ENCODE data around the gene EPHB1.
"Not testable (repeated sequence)": the region's sequence is repeated elsewhere in the genome, so short reads cannot be mapped to it uniquely, and the experiment has no call there.

EPHB1 gene

GRCh38 chr3:134959516-134959915 lies 164.5 kb downstream of the EPHB1 start:
- H3K36me3 ChIP-seq (ENCODE audit: insufficient read depth, low read length): no peaks in the 10 kb centered on the region
- H3K27ac ChIP-seq: no peak overlapping the region
- no peak overlapping the region for H3K9ac ChIP-seq (ENCODE audit: insufficient read length)
- no peak for DNase-seq (ENCODE audit: low read depth, low spot score)
- H3K9me3 ChIP-seq (ENCODE audit: low read depth, low read length): no peaks in the 10 kb centered on the region
- no peak overlapping the region for H3K4me3 ChIP-seq
- TF ChIP-seq EZH2 (IDR thresholded peaks at IDR 0.05) (no peak), FOXP2 (optimal IDR thresholded peaks at IDR 0.05; ENCODE audit: control extremely low read depth, extremely low read length, insufficient read depth) (no peak), POLR2AphosphoS5 (IDR thresholded peaks at IDR 0.05; ENCODE audit: borderline replicate concordance, low read depth, low read length) (no peak)

GRCh38 chr3:134964226-134964625 lies 169.2 kb downstream of the EPHB1 start:
- Histone ChIP-seq H3K27ac (no peak overlapping the region), H3K4me3 (no peak overlapping the region), H3K9ac (ENCODE audit: insufficient read length) (no peak overlapping the region), H3K36me3 (ENCODE audit: insufficient read depth, low read length) (no peaks in the 10 kb centered on the region), H3K9me3 (ENCODE audit: low read depth, low read length) (no peaks in the 10 kb centered on the region)
- TF ChIP-seq POLR2AphosphoS5 (IDR thresholded peaks at IDR 0.05; ENCODE audit: borderline replicate concordance, low read depth, low read length) (no peak), EZH2 (IDR thresholded peaks at IDR 0.05) (no peak), FOXP2 (optimal IDR thresholded peaks at IDR 0.05; ENCODE audit: control extremely low read depth, extremely low read length, insufficient read depth) (no peak)
- DNase-seq (ENCODE audit: low read depth, low spot score): no peak

- H3K9me3 ChIP-seq (ENCODE audit: low read depth, low read length): no peaks in the 10 kb centered on the region
- no peak overlapping the region for H3K4me3 ChIP-seq
- no peaks in the 10 kb centered on the region for H3K36me3 ChIP-seq (ENCODE audit: insufficient read depth, low read length)
- TF ChIP-seq EZH2 (IDR thresholded peaks at IDR 0.05): no peak
- no peak for TF ChIP-seq POLR2AphosphoS5 (IDR thresholded peaks at IDR 0.05; ENCODE audit: borderline replicate concordance, low read depth, low read length)
- no peak for TF ChIP-seq FOXP2 (optimal IDR thresholded peaks at IDR 0.05; ENCODE audit: control extremely low read depth, extremely low read length, insufficient read depth)
- no peak overlapping the region for H3K9ac ChIP-seq (ENCODE audit: insufficient read length)
- H3K27ac ChIP-seq: no peak overlapping the region
- no peak for DNase-seq (ENCODE audit: low read depth, low spot score)
Measured at GRCh38 chr3:134965865-134966481, 170.9 kb downstream of the EPHB1 start.

GRCh38 chr3:134970895-134971294 lies 175.8 kb downstream of the EPHB1 start:
- DNase-seq (ENCODE audit: low read depth, low spot score): no peak
- H3K9me3 ChIP-seq (ENCODE audit: low read depth, low read length): no peaks in the 10 kb centered on the region

GRCh38 chr3:134971306-134971705 lies 176.2 kb downstream of the EPHB1 start:
- no peak overlapping the region for H3K9ac ChIP-seq (ENCODE audit: insufficient read length)
- no peak for DNase-seq (ENCODE audit: low read depth, low spot score)
- H3K4me3 ChIP-seq: no peak overlapping the region
- H3K9me3 ChIP-seq (ENCODE audit: low read depth, low read length): no peaks in the 10 kb centered on the region
- TF ChIP-seq FOXP2 (optimal IDR thresholded peaks at IDR 0.05; ENCODE audit: control extremely low read depth, extremely low read length, insufficient read depth): no peak
- TF ChIP-seq EZH2 (IDR thresholded peaks at IDR 0.05): no peak
- TF ChIP-seq POLR2AphosphoS5 (IDR thresholded peaks at IDR 0.05; ENCODE audit: borderline replicate concordance, low read depth, low read length): no peak
- H3K27ac ChIP-seq: no peak overlapping the region
- no peaks in the 10 kb centered on the region for H3K36me3 ChIP-seq (ENCODE audit: insufficient read depth, low read length)

More at GRCh38 chr3:134970895-134971294, 175.8 kb downstream of the EPHB1 start:
- H3K27ac ChIP-seq: no peak overlapping the region
- H3K36me3 ChIP-seq (ENCODE audit: insufficient read depth, low read length): no peaks in the 10 kb centered on the region
- no peak for TF ChIP-seq EZH2 (IDR thresholded peaks at IDR 0.05)
- no peak for TF ChIP-seq POLR2AphosphoS5 (IDR thresholded peaks at IDR 0.05; ENCODE audit: borderline replicate concordance, low read depth, low read length)
- no peak for TF ChIP-seq FOXP2 (optimal IDR thresholded peaks at IDR 0.05; ENCODE audit: control extremely low read depth, extremely low read length, insufficient read depth)
- H3K4me3 ChIP-seq: no peak overlapping the region
- H3K9ac ChIP-seq (ENCODE audit: insufficient read length): no peak overlapping the region

GRCh38 chr3:134971907-134972306 lies 176.8 kb downstream of the EPHB1 start:
- not testable (repeated sequence) for H3K9ac ChIP-seq (ENCODE audit: insufficient read length); H3K4me3 ChIP-seq; H3K27ac ChIP-seq; DNase-seq (ENCODE audit: low read depth, low spot score); H3K9me3 ChIP-seq (ENCODE audit: low read depth, low read length); H3K36me3 ChIP-seq (ENCODE audit: insufficient read depth, low read length)

- no peak for DNase-seq (ENCODE audit: low read depth, low spot score)
- H3K9me3 ChIP-seq (ENCODE audit: low read depth, low read length): no peaks in the 10 kb centered on the region
- H3K9ac ChIP-seq (ENCODE audit: insufficient read length): no peak overlapping the region
- H3K36me3 ChIP-seq (ENCODE audit: insufficient read depth, low read length): no peaks in the 10 kb centered on the region
- no peak overlapping the region for H3K27ac ChIP-seq
- no peak overlapping the region for H3K4me3 ChIP-seq
- TF ChIP-seq EZH2 (IDR thresholded peaks at IDR 0.05) (no peak), FOXP2 (optimal IDR thresholded peaks at IDR 0.05; ENCODE audit: control extremely low read depth, extremely low read length, insufficient read depth) (no peak), POLR2AphosphoS5 (IDR thresholded peaks at IDR 0.05; ENCODE audit: borderline replicate concordance, low read depth, low read length) (no peak)
Measured at GRCh38 chr3:134972836-134973455, 177.9 kb downstream of the EPHB1 start.

GRCh38 chr3:134974624-134975023 lies 179.6 kb downstream of the EPHB1 start:
- Histone ChIP-seq H3K27ac (no peak overlapping the region), H3K9ac (ENCODE audit: insufficient read length) (no peak overlapping the region), H3K4me3 (no peak overlapping the region), H3K36me3 (ENCODE audit: insufficient read depth, low read length) (no peaks in the 10 kb centered on the region), H3K9me3 (ENCODE audit: low read depth, low read length) (no peaks in the 10 kb centered on the region)
- TF ChIP-seq POLR2AphosphoS5 (IDR thresholded peaks at IDR 0.05; ENCODE audit: borderline replicate concordance, low read depth, low read length) (no peak), FOXP2 (optimal IDR thresholded peaks at IDR 0.05; ENCODE audit: control extremely low read depth, extremely low read length, insufficient read depth) (no peak), EZH2 (IDR thresholded peaks at IDR 0.05) (no peak)
- DNase-seq (ENCODE audit: low read depth, low spot score): no peak

- no peak for DNase-seq (ENCODE audit: low read depth, low spot score)
- Histone ChIP-seq H3K27ac (no peak overlapping the region), H3K4me3 (no peak overlapping the region), H3K36me3 (ENCODE audit: insufficient read depth, low read length) (no peaks in the 10 kb centered on the region), H3K9ac (ENCODE audit: insufficient read length) (no peak overlapping the region), H3K9me3 (ENCODE audit: low read depth, low read length) (no peaks in the 10 kb centered on the region)
- TF ChIP-seq FOXP2 (optimal IDR thresholded peaks at IDR 0.05; ENCODE audit: control extremely low read depth, extremely low read length, insufficient read depth): no peak
- no peak for TF ChIP-seq EZH2 (IDR thresholded peaks at IDR 0.05)
- TF ChIP-seq POLR2AphosphoS5 (IDR thresholded peaks at IDR 0.05; ENCODE audit: borderline replicate concordance, low read depth, low read length): no peak
Measured at GRCh38 chr3:134976948-134977347, 181.9 kb downstream of the EPHB1 start.
